Ishikawa (cell line): ENCODE measurements around the gene MUC12.

Experiments
- CEBPB ChIP-seq: IDR thresholded peaks from 2 replicates; pipeline ENCODE4 v1.6.1; 2012
- CREB1 ChIP-seq: IDR thresholded peaks from 2 replicates; pipeline ENCODE4 v1.6.1; 2012; ENCODE audit warnings: low read depth
- EGR1 ChIP-seq: IDR thresholded peaks from 2 replicates; pipeline ENCODE4 v1.6.1; 2012
- EP300 ChIP-seq: IDR thresholded peaks from 2 replicates; pipeline ENCODE4 v1.6.1; 2012; ENCODE audit warnings: borderline replicate concordance
- FOXM1 ChIP-seq: IDR thresholded peaks from 2 replicates; pipeline ENCODE4 v1.6.1; 2012; ENCODE audit warnings: low read depth, borderline replicate concordance
- MAX ChIP-seq: IDR thresholded peaks from 2 replicates; pipeline ENCODE4 v1.6.1; 2012
- NFIC ChIP-seq: IDR thresholded peaks from 2 replicates; pipeline ENCODE4 v1.6.1; 2012
- RAD21 ChIP-seq: IDR thresholded peaks from 2 replicates; pipeline ENCODE4 v1.6.1; 2012; ENCODE audit warnings: low read depth
- REST ChIP-seq: IDR thresholded peaks from 2 replicates; pipeline ENCODE4 v1.6.1; 2012; ENCODE audit warnings: low read depth, mild to moderate bottlenecking
- TAF1 ChIP-seq: IDR thresholded peaks from 2 replicates; pipeline ENCODE4 v1.6.1; 2012; ENCODE audit warnings: low read depth, mild to moderate bottlenecking
- TCF12 ChIP-seq: IDR thresholded peaks from 2 replicates; pipeline ENCODE4 v1.6.1; 2012; ENCODE audit warnings: low read depth
- TEAD4 ChIP-seq: IDR thresholded peaks from 2 replicates; pipeline ENCODE4 v1.6.1; 2012
- USF1 ChIP-seq: IDR thresholded peaks from 2 replicates; pipeline ENCODE4 v1.6.1; 2012
- YY1 ChIP-seq: IDR thresholded peaks from 2 replicates; pipeline ENCODE4 v1.6.1; 2012; ENCODE audit warnings: low read depth
- ZBTB7A ChIP-seq: IDR thresholded peaks from 2 replicates; pipeline ENCODE4 v1.6.1; 2012; ENCODE audit warnings: low read depth

The MUC12 gene

DNA sequence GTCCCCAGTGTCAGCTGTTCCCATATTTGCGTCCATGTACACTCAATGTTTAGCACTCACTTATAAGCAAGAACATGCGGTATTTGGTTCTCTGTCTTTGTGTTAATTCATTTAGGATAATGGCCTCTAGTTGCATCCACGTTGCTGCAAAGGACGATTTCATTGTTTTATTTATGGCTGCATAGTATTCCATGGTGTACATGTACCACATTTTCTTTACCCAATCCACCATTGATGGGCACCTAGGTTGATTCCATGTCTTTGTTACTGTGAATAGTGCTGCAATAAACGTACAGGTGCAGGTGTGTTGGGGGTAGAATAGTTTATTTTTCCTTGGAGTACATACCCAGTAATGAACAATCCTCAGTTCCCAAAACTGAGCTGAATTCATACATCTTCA is 91.6 kb downstream of the MUC12 start:
- no peak for TF ChIP-seq TAF1
- TF ChIP-seq FOXM1, result no peak
- no peak for TF ChIP-seq MAX
- TF ChIP-seq ZBTB7A, result no peak
- TF ChIP-seq RAD21, result no peak
- TF ChIP-seq USF1, result no peak
- no peak for TF ChIP-seq EP300
- TF ChIP-seq YY1, result no peak
- TF ChIP-seq TEAD4, result no peak
- no peak for TF ChIP-seq EGR1
- no peak for TF ChIP-seq REST
- no peak for TF ChIP-seq CREB1
- no peak for TF ChIP-seq NFIC
- no peak for TF ChIP-seq CEBPB
- no peak for TF ChIP-seq TCF12

GRCh38 chr7:101066141-101066832 is 96.9 kb downstream of the MUC12 start:
- no peak for TF ChIP-seq MAX
- TF ChIP-seq TEAD4, result no peak
- no peak for TF ChIP-seq FOXM1

DNA sequence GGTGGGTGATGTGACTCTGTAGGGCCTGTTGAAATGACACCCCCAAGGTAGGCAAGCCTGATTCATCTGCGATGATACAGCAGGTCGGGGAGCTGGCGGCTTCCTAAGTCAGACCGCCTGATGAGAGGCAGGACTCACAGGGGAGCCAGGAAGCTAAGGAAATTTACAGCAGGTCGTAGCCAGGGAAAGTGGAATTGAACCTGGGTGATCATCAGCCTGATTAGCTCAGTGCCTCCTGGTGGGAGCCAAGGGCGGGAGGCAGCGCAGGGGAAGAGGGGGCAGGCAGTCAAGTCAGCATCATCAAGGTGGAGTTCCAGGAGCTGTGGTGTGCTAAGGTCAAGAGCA is 97.4 kb downstream of the MUC12 start:
- TF ChIP-seq FOXM1 (no peak), YY1 (no peak), CEBPB (no peak), EGR1 (no peak), TEAD4 (no peak), REST (no peak), EP300 (no peak), TAF1 (no peak), RAD21 (no peak), ZBTB7A (no peak), NFIC (no peak), USF1 (no peak), MAX (no peak), TCF12 (no peak), CREB1 (no peak)

DNA sequence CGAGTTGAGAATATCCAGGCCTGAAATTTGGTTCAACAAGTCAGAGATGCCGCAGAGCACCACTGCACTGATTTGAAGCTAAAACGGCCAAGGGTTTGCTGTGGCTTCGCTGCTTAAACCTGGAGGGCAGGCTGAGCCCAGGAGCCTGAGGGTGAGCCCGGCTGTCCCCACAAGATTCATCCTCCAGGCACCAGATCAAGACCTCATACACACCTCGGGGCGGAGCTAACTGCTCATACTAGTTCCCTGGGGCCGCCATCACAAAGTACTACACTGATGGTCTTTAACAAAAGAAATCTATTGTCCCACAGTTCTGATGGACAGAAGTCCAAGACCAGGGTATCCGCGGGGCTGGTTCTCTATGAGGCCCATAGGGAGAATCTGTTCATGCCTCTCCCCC is 99.0 kb downstream of the MUC12 start:
- TF ChIP-seq TAF1 (no peak), FOXM1 (no peak), NFIC (no peak), ZBTB7A (no peak), EGR1 (no peak), USF1 (no peak), YY1 (no peak), TCF12 (no peak)
